Suprapubic skin (tissue), 4 donors: ENCODE results near the gene KCNT2. TPM values are rescaled to one million over a fixed set of nuclear protein-coding genes. Genes with fewer than 3 reads are reported as not detected.
A peak's percentile ranks its signal among the peaks of the same experiment; 100 is the strongest.

Experiments used
- DNase-seq, 2 donors: peaks; one replicate each; pipeline ENCODE4 v3.0.0-alpha.2; 2019; ENCODE audit warnings: low spot score in 2 of 2
- H3K27ac ChIP-seq: fragments of 200-600 bp; sonication (generic); one replicate; pipeline ENCODE4 v1.5.1; 2019
- H3K27me3 ChIP-seq: fragments of 200-600 bp; sonication (generic); one replicate; pipeline ENCODE4 v1.5.1; 2019
- H3K36me3 ChIP-seq: fragments of 200-600 bp; sonication (generic); one replicate; pipeline ENCODE4 v1.5.1; 2019
- H3K4me1 ChIP-seq: fragments of 200-600 bp; sonication (generic); one replicate; pipeline ENCODE4 v1.5.1; 2019
- H3K4me3 ChIP-seq: fragments of 200-600 bp; sonication (generic); one replicate; pipeline ENCODE4 v1.5.1; 2019; ENCODE audit warnings: mild to moderate bottlenecking
- H3K9me3 ChIP-seq: fragments of 200-600 bp; sonication (generic); one replicate; pipeline ENCODE4 v1.5.1; 2019
- EP300 ChIP-seq: sonication (generic); formaldehyde crosslinking; IDR thresholded peaks from one replicate; pipeline ENCODE4 v1.6.1; 2017; ENCODE audit warnings: antibody characterized with exemption
- POLR2A ChIP-seq, 2 donors: fragments of 450-650 bp; IDR thresholded peaks; one replicate each; pipeline ENCODE4 v1.6.1; 2017; ENCODE audit warnings: antibody characterized with exemption in 2 of 2, mild to moderate bottlenecking in 2 of 2, moderate library complexity in 2 of 2
- POLR2AphosphoS5 ChIP-seq, 3 donors: sonication (generic); formaldehyde crosslinking; IDR thresholded peaks; one replicate each; pipeline ENCODE4 v1.6.1; 2017; ENCODE audit warnings: antibody characterized with exemption in 3 of 3
- WGBS: methylation state at CpG from one replicate; pipeline ENCODE4 v1.1.5; 2018; 5-methylcytosine and 5-hydroxymethylcytosine counted together
- total RNA-seq, 4 donors: library from RNA; depleted of rRNA; stranded (reverse); fragments of >200 nt; gene quantifications; one replicate each; pipeline ENCODE4 v1.1.0, GENCODE V29; 2016
- TF ChIP-seq, protein P1 (sequence below), 2 donors: fragments of 200-600 bp in 1 of 2; fragments of 450-650 bp in 1 of 2; sonication (generic) in 1 of 2; IDR thresholded peaks; one replicate each; pipeline ENCODE4 v1.5.1; 2016 to 2019; ENCODE audit warnings: antibody characterized with exemption in 2 of 2, mild to moderate bottlenecking in 1 of 2, moderate library complexity in 1 of 2

Gene KCNT2
- total RNA-seq, 4 donors from 2014 or later, result 0.34 to 2.5 (median 0.34) TPM

DNA sequence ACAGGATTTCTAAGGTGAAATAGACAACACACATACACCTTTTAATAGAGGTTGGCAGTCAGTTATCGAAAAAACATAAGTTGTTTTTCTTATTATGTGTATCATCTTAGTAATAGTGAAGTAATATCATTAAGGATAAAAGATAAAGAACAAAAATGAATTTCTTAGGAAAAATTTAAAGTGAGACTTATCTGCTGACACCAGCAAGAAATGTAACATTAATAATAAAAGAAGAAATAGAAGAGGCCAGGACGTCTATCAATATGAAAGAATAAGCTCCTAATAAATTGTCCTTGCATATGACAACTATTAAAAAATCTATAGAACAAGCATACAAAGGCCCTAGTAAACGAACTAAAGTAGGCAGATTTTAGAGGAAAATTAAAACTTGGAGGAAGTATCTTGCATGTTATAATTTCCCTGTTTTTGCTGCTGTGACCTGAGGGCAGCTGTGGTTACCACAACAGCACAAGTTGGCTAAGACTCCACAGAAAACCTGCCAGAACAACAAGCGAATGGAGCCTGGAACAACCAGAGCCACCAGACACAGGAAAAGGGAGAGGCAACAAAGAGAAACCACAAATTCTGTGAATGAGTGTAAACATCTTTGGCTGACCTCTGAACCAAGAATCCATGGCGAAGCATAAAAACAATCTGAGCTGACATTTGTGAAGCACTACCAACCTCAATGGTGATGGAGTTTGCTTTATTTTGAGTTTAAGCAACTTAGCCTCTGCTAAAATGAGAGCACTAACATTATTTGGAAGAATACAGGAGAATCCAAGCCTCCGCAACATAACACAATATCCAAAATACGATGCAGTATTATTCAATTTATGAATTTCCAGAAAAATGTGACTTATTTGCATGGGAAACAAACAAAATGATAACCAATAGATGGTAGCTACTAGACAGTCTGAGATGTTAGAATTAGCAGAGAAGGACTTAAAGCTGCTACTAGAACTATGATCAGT lies 207.5 kb downstream of the KCNT2 start:
- WGBS, result 50% methylated on average over 7 of the region's 7 CpGs
- H3K27ac ChIP-seq, result peak overlapping the region; percentile 16
- H3K4me1 ChIP-seq, result peaks cover 11% of the 10 kb centered on the region
- H3K4me3 ChIP-seq, result no peak overlapping the region
- peak; percentile 73 to 74 for DNase-seq
- no peaks in the 10 kb centered on the region for H3K36me3 ChIP-seq
- TF ChIP-seq POLR2AphosphoS5 (IDR thresholded peaks at IDR 0.05) (peak in 1 of 3 donors; percentile 32), EP300 (no peak)
- no peaks in the 10 kb centered on the region for H3K27me3 ChIP-seq
- H3K9me3 ChIP-seq, result no peaks in the 10 kb centered on the region

DNA sequence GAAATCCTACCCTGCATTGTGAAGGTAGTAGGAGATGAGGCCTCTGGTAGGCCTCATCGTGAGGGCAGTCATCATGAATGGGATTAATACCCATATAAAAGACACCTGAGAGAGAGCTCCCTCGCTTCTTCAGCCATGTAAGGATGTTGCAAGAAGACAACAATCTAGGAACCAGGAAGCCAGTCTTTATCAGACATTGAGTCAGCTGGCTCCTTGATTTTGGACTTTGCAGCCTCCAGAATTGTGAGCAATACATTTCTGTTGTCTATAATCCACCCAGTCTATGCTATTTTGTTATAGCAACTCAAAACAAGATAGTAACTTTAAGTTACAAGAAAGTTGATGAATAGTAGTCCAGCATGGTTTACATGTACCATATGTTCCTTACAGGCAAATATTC lies 208.5 kb downstream of the KCNT2 start:
- TF ChIP-seq POLR2A (IDR thresholded peaks at IDR 0.05), result no peak
- TF ChIP-seq, protein P1, sequence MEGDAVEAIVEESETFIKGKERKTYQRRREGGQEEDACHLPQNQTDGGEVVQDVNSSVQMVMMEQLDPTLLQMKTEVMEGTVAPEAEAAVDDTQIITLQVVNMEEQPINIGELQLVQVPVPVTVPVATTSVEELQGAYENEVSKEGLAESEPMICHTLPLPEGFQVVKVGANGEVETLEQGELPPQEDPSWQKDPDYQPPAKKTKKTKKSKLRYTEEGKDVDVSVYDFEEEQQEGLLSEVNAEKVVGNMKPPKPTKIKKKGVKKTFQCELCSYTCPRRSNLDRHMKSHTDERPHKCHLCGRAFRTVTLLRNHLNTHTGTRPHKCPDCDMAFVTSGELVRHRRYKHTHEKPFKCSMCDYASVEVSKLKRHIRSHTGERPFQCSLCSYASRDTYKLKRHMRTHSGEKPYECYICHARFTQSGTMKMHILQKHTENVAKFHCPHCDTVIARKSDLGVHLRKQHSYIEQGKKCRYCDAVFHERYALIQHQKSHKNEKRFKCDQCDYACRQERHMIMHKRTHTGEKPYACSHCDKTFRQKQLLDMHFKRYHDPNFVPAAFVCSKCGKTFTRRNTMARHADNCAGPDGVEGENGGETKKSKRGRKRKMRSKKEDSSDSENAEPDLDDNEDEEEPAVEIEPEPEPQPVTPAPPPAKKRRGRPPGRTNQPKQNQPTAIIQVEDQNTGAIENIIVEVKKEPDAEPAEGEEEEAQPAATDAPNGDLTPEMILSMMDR (IDR thresholded peaks at IDR 0.05), result no peak
- TF ChIP-seq EP300, result no peak
- no peak for TF ChIP-seq POLR2AphosphoS5 (IDR thresholded peaks at IDR 0.05)
- no peak overlapping the region for H3K27ac ChIP-seq
- no peak for DNase-seq
- no peak overlapping the region for H3K4me3 ChIP-seq
- no peaks in the 10 kb centered on the region for H3K27me3 ChIP-seq
- no peaks in the 10 kb centered on the region for H3K9me3 ChIP-seq
- H3K4me1 ChIP-seq, result peaks cover 11% of the 10 kb centered on the region
- 95% methylated on average over 2 of the region's 2 CpGs for WGBS
- H3K36me3 ChIP-seq, result no peaks in the 10 kb centered on the region

DNA sequence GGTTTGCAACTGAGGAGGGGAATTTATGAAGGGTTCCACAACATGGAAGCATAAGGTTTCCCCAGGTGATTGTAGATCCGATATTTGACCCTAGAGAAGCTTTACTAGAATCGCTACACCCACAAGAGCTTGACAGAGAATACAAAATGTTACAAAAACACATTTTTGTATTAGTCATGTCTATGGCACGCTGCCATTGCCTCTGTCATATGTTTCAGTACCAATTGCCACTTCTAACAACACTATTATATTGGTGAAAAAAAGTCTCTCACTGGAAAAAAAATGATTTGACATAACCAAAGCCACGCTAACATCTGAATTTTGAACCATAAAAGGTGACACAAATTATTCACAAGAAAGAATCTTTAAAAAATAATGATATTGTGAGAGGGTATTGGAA lies 214.5 kb downstream of the KCNT2 start:
- WGBS, result 45% methylated on average over 4 of the region's 4 CpGs
- Histone ChIP-seq H3K27me3 (no peaks in the 10 kb centered on the region), H3K36me3 (no peaks in the 10 kb centered on the region), H3K4me3 (no peak overlapping the region), H3K27ac (no peak overlapping the region), H3K4me1 (no peaks in the 10 kb centered on the region), H3K9me3 (no peaks in the 10 kb centered on the region)
- peak; percentile 80 to 81 for DNase-seq
- TF ChIP-seq POLR2AphosphoS5 (IDR thresholded peaks at IDR 0.05), result no peak
- TF ChIP-seq POLR2A (IDR thresholded peaks at IDR 0.05), result no peak
- TF ChIP-seq, protein P1 (IDR thresholded peaks at IDR 0.05), result no peak
- TF ChIP-seq EP300, result no peak

DNA sequence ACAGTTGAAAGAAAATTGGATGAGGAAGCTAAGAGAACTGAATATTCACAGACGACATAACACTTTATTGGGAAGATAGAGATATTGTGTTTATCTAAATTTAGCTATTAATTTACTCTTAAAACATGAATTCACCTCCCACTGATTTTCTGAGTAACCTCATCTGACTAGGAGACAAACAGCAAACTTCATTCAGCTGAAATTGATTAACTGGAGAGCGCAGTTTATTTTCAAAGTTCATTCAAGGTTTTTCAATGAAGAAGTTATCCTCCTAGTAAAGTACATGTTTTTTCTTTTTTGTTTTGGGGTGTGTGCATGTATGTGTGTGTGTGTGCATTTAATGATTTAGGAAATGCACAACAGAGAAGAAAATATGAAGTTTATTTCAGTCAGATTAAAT lies 215.0 kb downstream of the KCNT2 start:
- no peaks in the 10 kb centered on the region for H3K9me3 ChIP-seq
- H3K4me1 ChIP-seq, result no peaks in the 10 kb centered on the region
- 62% methylated on average over 2 of the region's 2 CpGs for WGBS
- H3K36me3 ChIP-seq, result no peaks in the 10 kb centered on the region
- no peaks in the 10 kb centered on the region for H3K27me3 ChIP-seq
- TF ChIP-seq EP300, result no peak
- TF ChIP-seq, protein P1 (IDR thresholded peaks at IDR 0.05), result no peak
- TF ChIP-seq POLR2A (IDR thresholded peaks at IDR 0.05), result no peak
- TF ChIP-seq POLR2AphosphoS5 (IDR thresholded peaks at IDR 0.05), result no peak
- H3K4me3 ChIP-seq, result no peak overlapping the region
- no peak overlapping the region for H3K27ac ChIP-seq
- DNase-seq, result no peak

DNA sequence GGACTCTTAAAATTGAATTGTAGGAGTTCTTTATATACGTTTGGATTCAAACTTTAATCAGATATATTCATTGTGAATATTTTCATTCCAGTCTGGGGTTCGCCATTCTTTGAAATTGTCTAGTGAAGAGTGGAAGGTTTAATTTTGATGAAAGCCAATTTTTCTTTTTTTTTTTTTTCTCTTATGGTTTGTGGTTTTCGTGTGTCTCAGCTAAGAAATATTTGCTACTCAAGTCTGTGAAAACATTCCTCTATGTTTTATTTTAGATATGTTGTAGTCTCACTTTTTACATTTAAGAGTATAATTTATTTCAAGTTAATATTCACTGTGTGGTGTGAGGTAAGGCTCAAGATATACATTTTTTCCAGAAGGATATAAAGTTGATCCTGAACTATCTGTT lies 220.5 kb downstream of the KCNT2 start:
- Histone ChIP-seq H3K27me3 (no peaks in the 10 kb centered on the region), H3K9me3 (no peaks in the 10 kb centered on the region), H3K27ac (no peak overlapping the region), H3K4me1 (no peaks in the 10 kb centered on the region), H3K36me3 (no peaks in the 10 kb centered on the region), H3K4me3 (no peak overlapping the region)
- TF ChIP-seq EP300, result no peak
- no peak for TF ChIP-seq POLR2A (IDR thresholded peaks at IDR 0.05)
- TF ChIP-seq, protein P1 (IDR thresholded peaks at IDR 0.05), result no peak
- DNase-seq, result no peak
- 82% methylated on average over 3 of the region's 3 CpGs for WGBS
